PC-3 (cell line): ENCODE results near the gene ACADM.

Source experiments
- CTCF ChIP-seq: fragments of 300-600 bp; sonication (generic); conservative IDR thresholded peaks from 2 replicates; pipeline ENCODE4 v1.5.1; 2017; ENCODE audit warnings: antibody characterized with exemption, low read depth, mild to moderate bottlenecking, low read length
- EZH2 ChIP-seq: fragments of 300-600 bp; sonication (generic); IDR thresholded peaks from one replicate; pipeline ENCODE4 v1.6.1; 2017; ENCODE audit warnings: antibody characterized with exemption, mild to moderate bottlenecking, low read length; ENCODE audit not compliant: unreplicated experiment
- EZH2phosphoT487 ChIP-seq: fragments of 300-600 bp; sonication (generic); IDR thresholded peaks from 2 replicates; pipeline ENCODE4 v1.6.1; 2018; ENCODE audit warnings: mild to moderate bottlenecking, antibody characterized with exemption, low read length, borderline replicate concordance

GRCh38 chr1:75785320-75785982, 60.9 kb downstream of the ACADM start:
- no peak for TF ChIP-seq CTCF
- no peak for TF ChIP-seq EZH2
- no peak for TF ChIP-seq EZH2phosphoT487
